Mesendoderm (in vitro differentiated cells): Measurements from ENCODE around the gene PSAT1.
"Not testable (repeated sequence)": the region's sequence is repeated elsewhere in the genome, so short reads cannot be mapped to it uniquely, and the experiment has no call there.

Experiments used
- DNase-seq: peaks from one replicate; pipeline ENCODE4 v3.0.0; 2013
- H2AK5ac ChIP-seq: 2 replicates; pipeline ENCODE4 v1.6.1; 2013; ENCODE audit warnings: low read length, inconsistent platforms
- H2BK120ac ChIP-seq: 2 replicates; pipeline ENCODE4 v1.6.1; 2013; ENCODE audit warnings: low read depth, mild to moderate bottlenecking, low read length, moderate library complexity, mixed read lengths
- H2BK15ac ChIP-seq: replicated peaks from 2 replicates; pipeline ENCODE4 v1.6.1; 2013; ENCODE audit warnings: low read depth, mild to moderate bottlenecking, moderate library complexity
- H2BK5ac ChIP-seq: 2 replicates; pipeline ENCODE4 v1.6.1; 2013; ENCODE audit warnings: low read length, inconsistent platforms
- H3K18ac ChIP-seq: 2 replicates; pipeline ENCODE4 v1.6.1; 2013; ENCODE audit warnings: mild to moderate bottlenecking, low read length, mixed read lengths
- H3K23ac ChIP-seq: one replicate; pipeline ENCODE4 v1.6.1; 2013; ENCODE audit warnings: low read length
- H3K27ac ChIP-seq: 2 replicates; pipeline ENCODE4 v1.5.1; 2013; ENCODE audit warnings: low read depth, mild to moderate bottlenecking, inconsistent platforms, low read length, moderate library complexity
- H3K27me3 ChIP-seq: 2 replicates; pipeline ENCODE4 v1.6.1; 2013; ENCODE audit warnings: low read length, control low read depth, mild to moderate bottlenecking, inconsistent platforms; ENCODE audit not compliant: insufficient read depth, poor library complexity
- H3K36me3 ChIP-seq: 2 replicates; pipeline ENCODE4 v1.6.1; 2013; ENCODE audit warnings: low read length, inconsistent platforms; ENCODE audit not compliant: control insufficient read depth, insufficient read depth
- H3K4ac ChIP-seq: one replicate; pipeline ENCODE4 v1.6.1; 2013; ENCODE audit warnings: low read depth, mild to moderate bottlenecking, low read length, moderate library complexity
- H3K4me1 ChIP-seq: 2 replicates; pipeline ENCODE4 v1.6.1; 2013; ENCODE audit warnings: low read depth, low read length, inconsistent platforms; ENCODE audit not compliant: control insufficient read depth
- H3K4me2 ChIP-seq: 2 replicates; pipeline ENCODE4 v1.6.1; 2013; ENCODE audit warnings: low read length
- H3K4me3 ChIP-seq: 2 replicates; pipeline ENCODE4 v1.5.1; 2013; ENCODE audit warnings: mild to moderate bottlenecking, low read length
- H3K56ac ChIP-seq: one replicate; pipeline ENCODE4 v1.6.1; 2013; ENCODE audit warnings: low read length
- H3K79me1 ChIP-seq: 2 replicates; pipeline ENCODE4 v1.6.1; 2013; ENCODE audit warnings: low read length, inconsistent platforms
- H3K79me2 ChIP-seq: 2 replicates; pipeline ENCODE4 v1.6.1; 2013; ENCODE audit warnings: mild to moderate bottlenecking, low read length; ENCODE audit not compliant: control insufficient read depth, insufficient read depth
- H3K9ac ChIP-seq: 2 replicates; pipeline ENCODE4 v1.6.1; 2013; ENCODE audit warnings: low read length, inconsistent platforms
- H4K5ac ChIP-seq: one replicate; pipeline ENCODE4 v1.6.1; 2013; ENCODE audit warnings: low read length
- H4K8ac ChIP-seq: one replicate; pipeline ENCODE4 v1.6.1; 2013; ENCODE audit warnings: low read depth, mild to moderate bottlenecking, control low read depth, low read length, moderate library complexity
- WGBS: extraction: QIAGEN DNeasy Blood & Tissue Kit; methylation state at CpG from one replicate; pipeline ENCODE4 v1.1.7; 2013; ENCODE audit warnings: low lambda C conversion rate, missing lambda C conversion rate; ENCODE audit not compliant: insufficient coverage; ENCODE audit errors: extremely low coverage; 5-methylcytosine and 5-hydroxymethylcytosine counted together

The PSAT1 gene

DNA sequence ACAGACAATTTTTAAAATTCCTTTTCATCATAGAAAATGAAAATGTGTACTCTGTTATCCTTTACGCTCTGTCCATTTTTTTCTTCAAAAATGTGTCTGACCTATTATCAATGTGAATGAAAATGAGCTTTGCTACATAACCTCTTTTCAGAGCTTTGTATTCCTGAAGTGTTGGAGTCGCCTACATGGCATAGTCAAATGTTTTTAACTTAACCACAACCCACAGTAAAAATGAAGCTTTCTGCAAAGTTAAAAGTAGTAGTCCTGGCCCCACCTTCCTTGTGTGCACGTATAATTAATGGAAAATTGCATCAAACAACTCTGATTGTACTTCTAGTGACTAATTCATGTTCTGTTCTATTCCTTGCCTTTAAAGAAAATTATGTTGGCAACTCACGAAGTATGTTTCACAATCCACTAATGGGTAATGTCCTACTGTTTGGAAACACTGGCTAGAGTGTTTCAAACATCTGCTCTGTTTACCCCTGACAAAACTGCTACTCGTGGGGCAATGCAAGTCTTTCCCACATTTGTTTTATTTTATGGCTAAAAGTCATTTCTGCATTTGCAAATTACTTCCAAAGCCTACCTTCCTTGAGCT lies 18.6 kb upstream of the PSAT1 start:
- H2BK15ac ChIP-seq: no peak overlapping the region
- no peak for DNase-seq
- H2AK5ac ChIP-seq: no peak overlapping the region
- H3K23ac ChIP-seq: no peak overlapping the region
- no peaks in the 10 kb centered on the region for H3K27me3 ChIP-seq
- H2BK120ac ChIP-seq: no peak overlapping the region
- H3K4me3 ChIP-seq: no peak overlapping the region
- no peak overlapping the region for H3K27ac ChIP-seq
- no peaks in the 10 kb centered on the region for H3K36me3 ChIP-seq
- H3K4me2 ChIP-seq: no peak overlapping the region
- H3K9ac ChIP-seq: no peak overlapping the region
- H3K79me2 ChIP-seq: no peaks in the 10 kb centered on the region
- H4K8ac ChIP-seq: no peak overlapping the region
- WGBS: no CpG with 5 or more reads among the region's 5 CpGs
- no peaks in the 10 kb centered on the region for H3K4me1 ChIP-seq
- H3K79me1 ChIP-seq: no peaks in the 10 kb centered on the region
- H4K5ac ChIP-seq: no peak overlapping the region
- no peak overlapping the region for H2BK5ac ChIP-seq
- H3K18ac ChIP-seq: no peak overlapping the region
- no peak overlapping the region for H3K4ac ChIP-seq
- no peak overlapping the region for H3K56ac ChIP-seq

- Histone ChIP-seq H3K4me3 (no peak overlapping the region), H4K5ac (no peak overlapping the region), H2AK5ac (no peak overlapping the region), H2BK120ac (no peak overlapping the region), H3K18ac (no peak overlapping the region), H3K56ac (no peak overlapping the region), H2BK15ac (no peak overlapping the region), H3K4ac (no peak overlapping the region), H3K27ac (no peak overlapping the region), H3K23ac (no peak overlapping the region), H3K79me2 (no peaks in the 10 kb centered on the region), H3K4me1 (no peaks in the 10 kb centered on the region), H3K79me1 (no peaks in the 10 kb centered on the region), H3K4me2 (no peak overlapping the region), H4K8ac (no peak overlapping the region), H3K9ac (no peak overlapping the region), H3K27me3 (no peaks in the 10 kb centered on the region), H2BK5ac (no peak overlapping the region), H3K36me3 (no peaks in the 10 kb centered on the region)
- no CpG with 5 or more reads among the region's 1 CpG for WGBS
- no peak for DNase-seq
Measured at GRCh38 chr9:78278801-78279200, 18.1 kb upstream of the PSAT1 start.

DNA sequence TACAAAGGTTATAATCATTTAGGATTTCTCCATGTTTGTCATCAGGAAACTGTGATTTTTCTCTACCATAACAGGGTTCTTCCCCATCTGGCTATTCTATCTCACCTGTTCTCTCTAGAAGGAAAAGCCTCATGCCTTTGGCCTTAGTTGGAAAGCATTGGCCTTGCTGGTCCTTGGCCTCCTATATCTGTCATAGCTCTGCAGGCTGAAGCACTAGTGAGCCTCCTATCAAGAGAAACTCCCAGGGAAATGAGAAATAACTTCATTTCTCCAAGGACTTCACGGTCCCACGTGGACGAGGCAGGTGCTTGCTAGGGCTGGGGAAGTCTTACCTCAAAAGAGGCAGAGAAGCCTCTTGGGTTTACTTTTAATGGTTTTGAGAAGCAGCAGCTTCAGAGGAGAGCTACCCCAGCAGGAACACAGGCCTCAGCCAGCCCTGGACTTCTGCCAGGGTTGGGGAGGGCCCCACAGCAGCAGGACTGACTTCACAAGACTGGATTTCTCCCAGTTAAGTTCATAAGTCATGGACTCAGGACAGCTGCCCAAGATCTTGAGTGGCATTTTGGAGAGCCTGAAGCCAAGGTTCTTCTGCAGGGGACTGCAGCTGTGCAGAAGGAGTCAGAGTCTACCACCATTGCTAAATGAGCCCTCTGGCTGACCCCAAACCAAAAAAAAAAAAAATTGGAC lies 15.8 kb upstream of the PSAT1 start:
- Histone ChIP-seq H3K4me3 (no peak overlapping the region), H3K79me1 (no peaks in the 10 kb centered on the region), H4K8ac (no peak overlapping the region), H2BK15ac (no peak overlapping the region), H3K4me1 (no peaks in the 10 kb centered on the region), H2AK5ac (no peak overlapping the region), H2BK120ac (no peak overlapping the region), H4K5ac (no peak overlapping the region), H3K18ac (no peak overlapping the region), H3K27ac (no peak overlapping the region), H3K27me3 (no peaks in the 10 kb centered on the region), H3K36me3 (no peaks in the 10 kb centered on the region), H3K4ac (no peak overlapping the region), H3K56ac (no peak overlapping the region), H2BK5ac (no peak overlapping the region), H3K23ac (no peak overlapping the region), H3K9ac (no peak overlapping the region), H3K4me2 (no peak overlapping the region), H3K79me2 (no peaks in the 10 kb centered on the region)
- no peak for DNase-seq
- WGBS: no CpG with 5 or more reads among the region's 3 CpGs

DNA sequence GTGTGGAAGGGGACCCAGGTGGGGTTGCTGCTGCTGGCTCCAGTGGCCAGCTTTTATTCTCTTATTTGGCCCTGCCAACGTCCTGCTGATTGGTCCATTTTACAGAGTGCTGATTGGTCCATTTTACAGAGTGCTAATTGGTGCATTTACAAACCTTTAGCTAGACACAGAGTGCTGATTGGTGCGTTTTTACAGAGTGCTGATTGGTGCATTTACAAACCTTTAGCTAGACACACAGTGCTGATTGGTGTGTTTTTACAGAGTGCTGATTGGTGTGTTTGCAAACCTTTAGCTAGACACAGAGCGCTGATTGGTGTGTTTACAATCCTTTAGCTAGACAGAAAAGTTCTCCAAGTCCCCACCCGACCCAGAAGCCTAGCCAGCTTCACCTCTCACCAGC lies 12.7 kb upstream of the PSAT1 start:
- H4K5ac ChIP-seq, H3K9ac ChIP-seq, H3K79me2 ChIP-seq, H2BK15ac ChIP-seq, H3K27ac ChIP-seq, H3K79me1 ChIP-seq, H4K8ac ChIP-seq, DNase-seq, H3K4ac ChIP-seq, H3K4me3 ChIP-seq, H3K27me3 ChIP-seq, H2BK120ac ChIP-seq, H3K23ac ChIP-seq, H2BK5ac ChIP-seq, H3K36me3 ChIP-seq, H3K18ac ChIP-seq, H3K56ac ChIP-seq, H3K4me1 ChIP-seq, H2AK5ac ChIP-seq, H3K4me2 ChIP-seq: not testable (repeated sequence)
- WGBS: no CpG with 5 or more reads among the region's 4 CpGs

- no peak overlapping the region for H3K4me3 ChIP-seq
- H3K4ac ChIP-seq: no peak overlapping the region
- DNase-seq: no peak
- H2AK5ac ChIP-seq: no peak overlapping the region
- no peak overlapping the region for H3K18ac ChIP-seq
- no peak overlapping the region for H3K4me2 ChIP-seq
- H3K9ac ChIP-seq: no peak overlapping the region
- H3K23ac ChIP-seq: no peak overlapping the region
- H3K36me3 ChIP-seq: no peaks in the 10 kb centered on the region
- H2BK5ac ChIP-seq: no peak overlapping the region
- no peaks in the 10 kb centered on the region for H3K79me1 ChIP-seq
- no peaks in the 10 kb centered on the region for H3K4me1 ChIP-seq
- H3K27me3 ChIP-seq: no peaks in the 10 kb centered on the region
- no peak overlapping the region for H3K56ac ChIP-seq
- no peak overlapping the region for H4K5ac ChIP-seq
- no peak overlapping the region for H2BK120ac ChIP-seq
- no peak overlapping the region for H3K27ac ChIP-seq
- H4K8ac ChIP-seq: no peak overlapping the region
- H3K79me2 ChIP-seq: no peaks in the 10 kb centered on the region
- H2BK15ac ChIP-seq: no peak overlapping the region
Measured at GRCh38 chr9:78286125-78286524, 10.8 kb upstream of the PSAT1 start.

DNA sequence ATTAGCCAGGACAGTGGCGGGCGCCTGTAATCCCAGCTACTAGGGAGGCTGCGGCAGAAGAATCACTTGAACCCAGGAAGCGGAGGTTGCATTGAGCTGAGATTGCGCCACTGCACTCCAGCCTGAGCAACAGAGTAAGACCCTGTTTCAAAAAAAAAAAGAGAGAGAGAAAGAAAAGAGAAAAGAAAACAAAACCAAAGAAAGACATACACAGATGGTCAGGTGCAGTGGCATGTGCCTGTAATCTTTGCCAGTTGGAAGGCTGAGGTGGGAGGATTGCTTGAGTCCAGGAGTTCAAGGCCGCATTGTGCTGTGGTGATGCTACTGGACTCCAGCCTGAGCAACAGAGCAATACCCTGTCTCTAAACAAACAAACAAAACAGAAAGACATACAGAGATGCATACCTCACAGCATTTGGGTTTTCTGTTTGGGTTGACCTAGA lies 10.0 kb upstream of the PSAT1 start:
- no peaks in the 10 kb centered on the region for H3K79me2 ChIP-seq
- H2BK120ac ChIP-seq: no peak overlapping the region
- H3K9ac ChIP-seq: no peak overlapping the region
- H3K27ac ChIP-seq: no peak overlapping the region
- H2BK15ac ChIP-seq: no peak overlapping the region
- H4K5ac ChIP-seq: no peak overlapping the region
- H2BK5ac ChIP-seq: no peak overlapping the region
- no peak overlapping the region for H3K56ac ChIP-seq
- DNase-seq: no peak
- H3K4me2 ChIP-seq: no peak overlapping the region
- no peak overlapping the region for H3K4me3 ChIP-seq
- H3K27me3 ChIP-seq: no peaks in the 10 kb centered on the region
- WGBS: no CpG with 5 or more reads among the region's 6 CpGs
- H3K18ac ChIP-seq: no peak overlapping the region
- no peaks in the 10 kb centered on the region for H3K36me3 ChIP-seq
- H3K23ac ChIP-seq: no peak overlapping the region
- H3K79me1 ChIP-seq: no peaks in the 10 kb centered on the region
- H4K8ac ChIP-seq: no peak overlapping the region
- no peak overlapping the region for H2AK5ac ChIP-seq
- no peak overlapping the region for H3K4ac ChIP-seq
- no peaks in the 10 kb centered on the region for H3K4me1 ChIP-seq
